HepG2 (cell line): Measurements from ENCODE around the gene JPH4. TPM values are rescaled to one million over a fixed set of nuclear protein-coding genes. Genes with fewer than 3 reads are reported as not detected.

Experiments
- ATAC-seq: fragments of 200-7000 bp; cut with Tn5 transposase; 3 replicates; pipeline ENCODE4 v1.9.1; 2020; ENCODE audit warnings: mild to moderate bottlenecking, moderate library complexity
- BruUV-seq: library from RNA; stranded (reverse); fragments of 400-500 nt; replicated peaks from 2 replicates; lab custom pipeline; 2021; lab: Mats Ljungman, UMichigan
- CTCF ChIA-PET: fragments of 300-600 bp; formaldehyde crosslinking; extraction: SDS; loops from one replicate; lab custom pipeline; 2021; ENCODE audit warnings: low total read pairs, inconsistent platforms, low intra/inter-chr PET ratio; lab: Yijun Ruan, JAX
- POLR2A ChIA-PET: fragments of 350-600 bp; sonication (Branson Sonifier 250); formaldehyde crosslinking; loops from one replicate; lab custom pipeline; 2020; ENCODE audit warnings: antibody characterized with exemption, inconsistent platforms; lab: Yijun Ruan, JAX
- DNase-seq: peaks from one replicate; pipeline ENCODE4 v3.0.0-alpha.2; 2015; ENCODE audit warnings: low spot score
- FAIRE-seq: peaks from 3 replicates; lab custom pipeline; 2011; peaks lifted over from hg19 to GRCh38; lab: Jason Lieb, UNC
- H2AFZ ChIP-seq: one replicate; pipeline ENCODE4 v1.6.1; 2011; ENCODE audit warnings: low read length, inconsistent platforms
- H3K27ac ChIP-seq: fragments of 300-600 bp; 3 replicates; pipeline ENCODE4 v1.8.0; 2011; ENCODE audit warnings: mixed run types, mild to moderate bottlenecking, mixed read lengths, low read length, inconsistent platforms; ENCODE audit not compliant: insufficient read depth; ENCODE audit errors: extremely low read length
- H3K27me3 ChIP-seq, 2 experiments: fragments of 200-600 bp in 1 of 2; 2 replicates in 1 of 2; 3 replicates in 1 of 2; pipeline versions ENCODE4 v1.6.0 to v1.8.0; 2011; ENCODE audit warnings: low read length in 2 of 2, mild to moderate bottlenecking in 2 of 2, moderate library complexity in 2 of 2, inconsistent platforms in 1 of 2; ENCODE audit not compliant: insufficient read depth in 2 of 2, control insufficient read depth in 1 of 2
- H3K36me3 ChIP-seq, 2 experiments: fragments of 200-600 bp in 1 of 2; replicated peaks in 1 of 2; 2 replicates in 1 of 2; 3 replicates in 1 of 2; pipeline versions ENCODE4 v1.5.1 to v1.8.0; 2011; ENCODE audit warnings: low read length in 2 of 2, inconsistent platforms in 1 of 2; ENCODE audit not compliant: insufficient read depth in 2 of 2, control insufficient read depth in 1 of 2
- H3K4me1 ChIP-seq: 2 replicates; pipeline ENCODE4 v1.5.1; 2012; ENCODE audit warnings: low read length, inconsistent platforms; ENCODE audit not compliant: insufficient read depth
- H3K4me2 ChIP-seq: 2 replicates; pipeline ENCODE4 v1.6.0; 2011; ENCODE audit warnings: low read depth, low read length, inconsistent platforms
- H3K4me3 ChIP-seq, 3 experiments: fragments of 200-600 bp in 1 of 3; sonication (generic), shearing (Covaris generic) in 1 of 3; replicated peaks in 1 of 3; 2 replicates each; pipeline ENCODE4 v1.5.1; 2011 to 2016; ENCODE audit warnings: low read length in 3 of 3, inconsistent platforms in 2 of 3, low read depth in 2 of 3, mild to moderate bottlenecking in 2 of 3, control low read depth in 1 of 3, mixed read lengths in 1 of 3; ENCODE audit not compliant: insufficient read depth in 1 of 3
- H3K79me2 ChIP-seq: one replicate; pipeline ENCODE4 v1.6.1; 2011; ENCODE audit warnings: low read length, inconsistent platforms; ENCODE audit not compliant: insufficient read depth
- H3K9ac ChIP-seq: 2 replicates; pipeline ENCODE4 v1.6.0; 2011; ENCODE audit warnings: mild to moderate bottlenecking, low read depth, low read length, inconsistent platforms; ENCODE audit not compliant: insufficient read depth
- H3K9me3 ChIP-seq: 2 replicates; pipeline ENCODE4 v1.5.1; 2012; ENCODE audit warnings: mild to moderate bottlenecking, low read length
- H4K20me1 ChIP-seq: 2 replicates; pipeline ENCODE4 v1.6.0; 2011; ENCODE audit warnings: inconsistent platforms, mild to moderate bottlenecking, low read length, moderate library complexity; ENCODE audit not compliant: insufficient read depth
- CHD4 ChIP-seq: fragments of 200-600 bp; sonication (generic); IDR thresholded peaks from 2 replicates; pipeline ENCODE4 v1.7.0; 2017; ENCODE audit warnings: mild to moderate bottlenecking, low read length, borderline replicate concordance
- ELF4 ChIP-seq: sonication (generic); formaldehyde crosslinking; IDR thresholded peaks from 2 replicates; pipeline ENCODE4 v1.5.0; 2020; ENCODE audit warnings: missing genetic modification reagents, mild to moderate bottlenecking, moderate library complexity, borderline replicate concordance
- HOXA3 ChIP-seq: sonication (generic); formaldehyde crosslinking; IDR thresholded peaks from 2 replicates; pipeline ENCODE4 v1.5.0; 2020; ENCODE audit warnings: missing genetic modification reagents
- MAFG ChIP-seq: sonication (generic); formaldehyde crosslinking; IDR thresholded peaks from 2 replicates; pipeline ENCODE4 v1.5.1; 2020; ENCODE audit warnings: mild to moderate bottlenecking, missing genetic modification reagents
- SMAD1 ChIP-seq: sonication (generic); formaldehyde crosslinking; IDR thresholded peaks from 2 replicates; pipeline ENCODE4 v1.4.0; 2020; ENCODE audit warnings: missing genetic modification reagents, low read depth, mild to moderate bottlenecking, borderline replicate concordance
- TAF15 ChIP-seq: fragments of 200-400 bp; formaldehyde crosslinking; IDR thresholded peaks from one replicate; pipeline ENCODE4 v1.6.1; 2018; ENCODE audit warnings: mild to moderate bottlenecking, low read depth, low read length; ENCODE audit not compliant: poor library complexity, severe bottlenecking
- USF2 ChIP-seq, 2 experiments: sonication (generic) in 1 of 2; formaldehyde crosslinking in 1 of 2; IDR thresholded peaks; 2 replicates each; pipeline versions ENCODE4 v1.5.1 to v1.6.1; 2011 to 2020; ENCODE audit warnings: borderline replicate concordance in 1 of 2, low read depth in 1 of 2, low read length in 1 of 2, mild to moderate bottlenecking in 1 of 2, missing genetic modification reagents in 1 of 2, moderate library complexity in 1 of 2
- ZNF10 ChIP-seq: sonication (generic); formaldehyde crosslinking; IDR thresholded peaks from 2 replicates; pipeline ENCODE4 v1.4.0; 2020; ENCODE audit warnings: mild to moderate bottlenecking, low read depth, missing genetic modification reagents, borderline replicate concordance
- ZNF234 ChIP-seq: sonication (generic); formaldehyde crosslinking; conservative IDR thresholded peaks from 2 replicates; pipeline ENCODE4 v1.5.1; 2020; ENCODE audit warnings: mild to moderate bottlenecking, missing genetic modification reagents
- ZNF30 ChIP-seq: sonication (generic); formaldehyde crosslinking; IDR thresholded peaks from 2 replicates; pipeline ENCODE4 v1.5.0; 2020; ENCODE audit warnings: mild to moderate bottlenecking, missing genetic modification reagents
- ZNF44 ChIP-seq: sonication (generic); formaldehyde crosslinking; IDR thresholded peaks from 2 replicates; pipeline ENCODE4 v1.5.1; 2020; ENCODE audit warnings: mild to moderate bottlenecking, missing genetic modification reagents
- ZNF547 ChIP-seq: sonication (generic); formaldehyde crosslinking; IDR thresholded peaks from 2 replicates; pipeline ENCODE4 v1.5.1; 2020; ENCODE audit warnings: mild to moderate bottlenecking, missing genetic modification reagents
- ZNF598 ChIP-seq: sonication (generic); formaldehyde crosslinking; IDR thresholded peaks from 2 replicates; pipeline ENCODE4 v1.5.1; 2020; ENCODE audit warnings: mild to moderate bottlenecking, missing genetic modification reagents, borderline replicate concordance
- ZNF691 ChIP-seq: sonication (generic); formaldehyde crosslinking; IDR thresholded peaks from 2 replicates; pipeline ENCODE4 v1.4.0; 2020; ENCODE audit warnings: missing genetic modification reagents, low read depth, mild to moderate bottlenecking, borderline replicate concordance
- WGBS: methylation state at CpG from one replicate; pipeline ENCODE4 v1.1.6; 2017; ENCODE audit warnings: low lambda C conversion rate; 5-methylcytosine and 5-hydroxymethylcytosine counted together
- in situ Hi-C: cut with HindIII; loops from 2 replicates; pipeline ENCODE4 v1.10.0; 2017; ENCODE audit warnings: low pct_unique_long_range_greater_than_20kb; ENCODE audit not compliant: extremely low pct_ligation_motif_present
- intact Hi-C: fragments of 100-400 bp; cut with micrococcal nuclease; formaldehyde crosslinking; loops from one replicate; pipeline ENCODE4 v1.10.0; 2022; ENCODE audit not compliant: unreplicated experiment
- polyA plus RNA-seq, 8 experiments: library from polyadenylated mRNA; depleted of rRNA in 3 of 8; stranded (reverse) in 7 of 8; unstranded in 1 of 8; fragments of >200 nt; fragmentation: Illumina TruSeq in 4 of 8; extraction: Trizol in 4 of 8; gene quantifications; 2 replicates each; pipeline versions ENCODE4 v1.2.1 to v1.2.3, GENCODE V29; 2011 to 2016; ENCODE audit warnings: low read depth in 4 of 8, missing spikeins in 1 of 8, mixed read lengths in 1 of 8; ENCODE audit not compliant: insufficient read depth in 1 of 8
- total RNA-seq, 5 experiments: library from RNA; depleted of rRNA; stranded (reverse); fragments of >200 nt; fragmentation: Illumina TruSeq; extraction: Trizol; gene quantifications; 2 replicates each; pipeline ENCODE4 v1.2.3, GENCODE V29; 2016; ENCODE audit warnings: low read depth in 1 of 5

JPH4 gene
- total and polyA plus RNA-seq, 2 of the 13 experiments (the other 11 are each of a cell fraction or from before 2014, with no cell fraction given) = 0.08 to 0.22 TPM

GRCh38 chr14:23620177-23620702, 41.6 kb upstream of the JPH4 start:
- peaks cover 56% of the 10 kb centered on the region for H3K4me1 ChIP-seq
- no peak overlapping the region for H2AFZ ChIP-seq
- H3K27ac ChIP-seq = no peak overlapping the region
- FAIRE-seq (no peak), DNase-seq (no peak), ATAC-seq (no peak)
- H3K4me3 ChIP-seq = no peak overlapping the region
- ChIA-PET POLR2A (interaction anchor here (1.0 to 5.4 kb wide), 5 partner anchors 9 to 20 kb away, joined by 3 to 70 read pairs (median 3); no protein-coding TSS in a partner anchor), CTCF (interaction anchor here (4.0 kb wide), 1 partner anchor 12 kb away, joined by 14 read pairs; no protein-coding TSS in a partner anchor)
- no peak overlapping the region for H3K4me2 ChIP-seq
- TF ChIP-seq CHD4 (no peak), TAF15 (no peak), ELF4 (no peak), ZNF44 (CRISPR knock-in tag) (0 out of 2 replicates have a peak, but pooled peaks have one; percentile 56), ZNF10 (0 out of 2 replicates have a peak, but pooled peaks have one; percentile 81), HOXA3 (CRISPR knock-in tag) (0 out of 2 replicates have a peak, but pooled peaks have one; percentile 14), ZNF30 (CRISPR knock-in tag) (0 out of 2 replicates have a peak, but pooled peaks have one; percentile 61), USF2 (IDR thresholded peaks at IDR 0.05; ENCODE audit: low read depth, low read length) (0 out of 2 replicates have a peak, but pooled peaks have one; percentile 5), USF2 (CRISPR knock-in tag; IDR thresholded peaks at IDR 0.05; ENCODE audit: borderline replicate concordance) (no peak), ZNF598 (0 out of 2 replicates have a peak, but pooled peaks have one; percentile 23), MAFG (CRISPR knock-in tag) (no peak), SMAD1 (CRISPR knock-in tag) (0 out of 2 replicates have a peak, but pooled peaks have one; percentile 31), ZNF234 (CRISPR knock-in tag) (no peak), ZNF547 (0 out of 2 replicates have a peak, but pooled peaks have one; percentile 21), ZNF691 (CRISPR knock-in tag) (no peak)
- no peaks in the 10 kb centered on the region for H3K27me3 ChIP-seq
- intact Hi-C loops = no loop called here
- H3K79me2 ChIP-seq = no peaks in the 10 kb centered on the region
- peaks cover 21% of the 10 kb centered on the region for H3K9me3 ChIP-seq
- no peaks in the 10 kb centered on the region for H4K20me1 ChIP-seq
- 94% methylated on average over 3 of the region's 3 CpGs for WGBS
- BruUV-seq = no TSS peak
- H3K36me3 ChIP-seq = no peaks in the 10 kb centered on the region
- in situ Hi-C loops = no loop called here
- H3K9ac ChIP-seq = no peak overlapping the region
